ENCODE results near the gene ILRUN.

- TF ChIP-seq POLR2AphosphoS5 (IDR thresholded peaks at IDR 0.05; ENCODE audit: low read depth), result no peak
- no peak for TF ChIP-seq CTCF (conservative IDR thresholded peaks at IDR 0.05; ENCODE audit: low read depth in 2 of 2)
- no peak for TF ChIP-seq EZH2 (IDR thresholded peaks at IDR 0.05; ENCODE audit: low read depth, unreplicated experiment)
These were observed 8.7 kb upstream of the ILRUN start for GRCh38 chr6:34705241-34705640.

Measured in GM23338 (cell line).